SIG-M5 treated with dmso at 0.1 percent for 504 hours (cell line): Measurements from ENCODE around the gene ATP6AP2.
"Not testable (repeated sequence)": the region's sequence is repeated elsewhere in the genome, so short reads cannot be mapped to it uniquely, and the experiment has no call there.

ENCODE experiments used
- DNase-seq: peaks from one replicate; lab custom pipeline; 2025; ENCODE audit not compliant: unreplicated experiment; lab: John Stamatoyannopoulos, UW

The ATP6AP2 gene

DNA sequence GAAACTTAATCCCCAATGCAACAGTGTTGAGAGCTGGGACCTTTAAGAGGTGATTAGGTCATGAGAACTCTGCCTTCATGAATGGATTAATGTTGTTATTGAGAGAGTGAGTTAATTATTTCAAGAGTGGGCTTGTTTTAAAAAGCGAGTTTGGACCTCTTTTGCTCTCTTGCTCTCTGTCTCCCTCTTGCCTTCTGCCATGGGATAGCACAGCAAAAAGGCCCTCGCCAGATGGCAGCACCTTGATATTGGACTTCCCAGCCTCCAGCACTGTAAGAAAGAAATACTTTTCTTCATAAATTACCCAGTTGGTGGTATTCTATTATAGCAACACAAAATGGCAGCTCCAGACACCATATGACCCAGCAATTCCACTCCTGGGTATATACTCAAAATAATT lies 7.0 kb upstream of the ATP6AP2 start:
- peak; percentile 27 for DNase-seq

- DNase-seq: not testable (repeated sequence)
Observed at GRCh38 chrX:40575411-40575810, 5.4 kb upstream of the ATP6AP2 start.

- DNase-seq: no peak
Observed at GRCh38 chrX:40576291-40576690, 4.5 kb upstream of the ATP6AP2 start.

DNA sequence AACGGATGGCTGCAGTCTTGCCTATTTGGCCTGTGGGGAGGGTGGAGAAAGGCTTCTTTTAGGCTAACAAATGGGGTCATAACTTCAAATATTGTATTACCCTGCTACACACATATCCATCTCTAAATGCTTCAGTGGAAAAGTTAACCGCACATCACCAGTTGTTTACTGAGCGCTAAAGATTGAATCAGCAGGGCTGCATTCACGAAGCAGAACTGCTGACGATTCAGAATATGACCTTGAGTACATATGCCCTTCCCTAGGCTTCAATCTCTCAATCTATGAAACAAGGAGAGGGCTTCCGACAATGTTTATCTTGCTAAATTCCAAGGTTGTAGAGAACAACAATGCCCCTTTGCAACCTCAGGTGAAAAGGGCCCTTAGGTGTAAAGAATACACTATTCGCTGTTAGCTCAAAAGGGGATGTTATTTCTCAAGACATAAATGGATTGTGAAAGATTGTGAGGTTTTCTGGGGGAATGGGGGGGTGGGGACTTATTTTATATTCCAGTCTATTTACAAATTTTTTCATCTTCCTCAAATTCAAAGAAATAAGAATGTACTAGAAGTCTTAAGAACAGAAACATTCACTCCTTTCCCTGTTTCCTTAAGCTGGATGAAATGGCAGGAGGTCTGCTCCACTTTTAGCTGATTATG lies 2.6 kb upstream of the ATP6AP2 start:
- DNase-seq: peak; percentile 48

DNA sequence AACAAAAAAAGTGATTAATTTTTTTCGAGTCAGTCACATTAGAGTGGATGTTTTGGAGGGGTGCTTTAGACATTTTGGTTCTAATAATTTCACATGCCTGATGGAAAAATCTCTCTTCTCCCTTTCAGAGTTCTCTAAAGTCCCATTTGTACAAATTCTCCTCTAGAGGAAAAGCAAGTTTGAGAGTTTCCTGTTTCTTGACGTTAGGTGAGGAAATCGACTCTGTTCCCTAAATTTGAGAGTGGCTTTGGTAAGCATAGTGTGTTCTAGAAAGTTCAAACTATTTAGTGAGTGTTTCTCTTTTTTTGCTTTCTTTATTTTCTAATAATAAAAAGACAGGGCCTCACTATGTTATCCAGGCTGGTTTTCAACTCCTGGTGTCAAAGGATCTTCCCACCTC lies 1.6 kb upstream of the ATP6AP2 start:
- peak; percentile 15 for DNase-seq

DNA sequence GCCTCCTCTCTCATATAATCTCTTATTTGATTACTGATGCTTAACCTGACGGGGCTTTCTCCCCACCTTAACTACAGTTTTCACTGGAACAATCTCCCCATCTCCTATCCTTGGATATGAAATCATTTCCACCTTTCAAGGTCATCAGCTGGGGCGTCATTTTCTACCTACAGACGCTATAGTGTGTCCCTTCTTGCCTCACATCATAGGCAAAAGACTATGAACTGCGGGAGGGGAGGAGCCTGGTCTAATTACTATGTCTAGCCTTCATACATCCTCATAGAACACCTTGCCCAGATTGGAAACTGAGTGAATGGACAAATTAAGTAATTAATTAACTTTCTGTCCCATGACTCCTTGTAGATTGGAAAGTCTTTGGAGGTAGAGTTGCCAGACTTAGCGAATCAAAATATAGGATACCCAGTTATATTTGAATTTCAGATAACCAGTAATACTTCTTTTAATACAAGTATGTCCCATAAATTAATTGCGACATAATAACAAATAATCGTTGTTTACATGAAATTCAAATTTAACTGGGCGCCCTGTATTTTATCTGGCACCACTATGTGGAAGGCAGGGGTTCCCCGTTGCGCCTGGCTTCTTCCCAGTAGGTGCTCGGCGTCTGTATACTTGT lies 752 bp upstream of the ATP6AP2 start:
- no peak for DNase-seq

- DNase-seq: no peak
Observed at GRCh38 chrX:40581336-40581920, 658 bp downstream of the ATP6AP2 start.

GRCh38 chrX:40582178-40582577 lies 1.4 kb downstream of the ATP6AP2 start:
- DNase-seq: not testable (repeated sequence)

- DNase-seq: no peak
Observed at GRCh38 chrX:40582811-40583210, 2.0 kb downstream of the ATP6AP2 start.

DNA sequence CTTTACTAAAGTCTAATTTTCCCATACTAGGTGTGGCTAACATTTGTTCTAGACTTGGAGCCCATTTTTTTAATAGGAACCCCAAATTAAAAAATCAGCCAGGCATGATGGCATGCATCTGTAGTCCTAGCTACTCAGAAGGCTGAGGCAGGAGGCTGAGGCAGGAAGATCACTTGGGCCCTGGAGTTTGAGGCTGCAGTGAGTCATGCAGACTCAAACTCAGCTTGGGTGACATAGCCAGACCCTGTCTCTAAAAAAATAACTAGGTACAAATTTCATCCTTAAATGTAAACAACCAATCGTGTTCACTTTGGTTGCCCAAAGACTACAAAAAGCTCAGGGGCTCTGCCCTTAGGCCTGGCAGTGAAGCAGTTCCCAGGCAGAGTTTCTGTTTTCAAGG lies 6.9 kb downstream of the ATP6AP2 start:
- DNase-seq: not testable (repeated sequence)

GRCh38 chrX:40589616-40590321 lies 9.0 kb downstream of the ATP6AP2 start:
- DNase-seq: not testable (repeated sequence)

- DNase-seq: no peak
Observed at GRCh38 chrX:40603446-40603845, 22.7 kb downstream of the ATP6AP2 start.

DNA sequence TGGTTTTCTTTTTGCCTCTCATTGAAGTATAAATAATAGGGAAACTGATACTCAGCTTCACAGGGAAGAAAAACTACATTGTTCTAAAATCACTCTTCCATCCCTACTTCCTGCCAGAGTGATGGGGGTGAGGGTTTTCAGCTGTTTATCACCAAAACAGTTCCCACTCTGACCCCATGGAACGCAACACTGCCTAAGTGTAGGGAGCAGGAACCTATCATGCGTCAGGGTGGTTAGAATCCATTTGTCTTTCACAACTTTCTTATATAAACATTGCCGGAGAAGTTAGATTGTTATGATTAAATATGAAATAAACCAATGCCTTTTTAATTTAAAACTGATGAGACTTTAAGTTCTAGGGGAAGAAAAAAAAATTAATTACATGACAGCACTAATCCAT lies 26.6 kb downstream of the ATP6AP2 start:
- DNase-seq: no peak

DNA sequence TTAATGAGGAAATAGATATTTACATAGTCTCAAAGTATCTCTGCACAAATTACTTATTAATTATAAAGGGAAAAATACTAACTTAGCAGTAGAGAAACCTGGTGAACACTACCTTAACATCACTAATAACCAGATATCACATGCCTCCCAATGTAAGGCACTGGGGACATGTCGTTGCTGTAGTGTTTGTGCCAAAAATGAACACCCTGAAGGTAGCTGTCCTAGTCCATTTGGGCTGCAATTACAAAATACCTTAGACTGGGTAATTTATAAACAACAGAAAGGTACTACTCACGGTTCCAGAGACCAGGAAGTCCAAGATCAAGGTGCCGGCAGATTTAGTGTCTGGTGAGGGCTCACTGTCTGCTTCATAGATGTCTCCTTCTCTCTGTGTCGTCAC lies 31.7 kb downstream of the ATP6AP2 start:
- DNase-seq: no peak

GRCh38 chrX:40615976-40616375 lies 35.2 kb downstream of the ATP6AP2 start:
- DNase-seq: no peak

- no peak for DNase-seq
Observed at GRCh38 chrX:40617566-40617965, 36.8 kb downstream of the ATP6AP2 start.

DNA sequence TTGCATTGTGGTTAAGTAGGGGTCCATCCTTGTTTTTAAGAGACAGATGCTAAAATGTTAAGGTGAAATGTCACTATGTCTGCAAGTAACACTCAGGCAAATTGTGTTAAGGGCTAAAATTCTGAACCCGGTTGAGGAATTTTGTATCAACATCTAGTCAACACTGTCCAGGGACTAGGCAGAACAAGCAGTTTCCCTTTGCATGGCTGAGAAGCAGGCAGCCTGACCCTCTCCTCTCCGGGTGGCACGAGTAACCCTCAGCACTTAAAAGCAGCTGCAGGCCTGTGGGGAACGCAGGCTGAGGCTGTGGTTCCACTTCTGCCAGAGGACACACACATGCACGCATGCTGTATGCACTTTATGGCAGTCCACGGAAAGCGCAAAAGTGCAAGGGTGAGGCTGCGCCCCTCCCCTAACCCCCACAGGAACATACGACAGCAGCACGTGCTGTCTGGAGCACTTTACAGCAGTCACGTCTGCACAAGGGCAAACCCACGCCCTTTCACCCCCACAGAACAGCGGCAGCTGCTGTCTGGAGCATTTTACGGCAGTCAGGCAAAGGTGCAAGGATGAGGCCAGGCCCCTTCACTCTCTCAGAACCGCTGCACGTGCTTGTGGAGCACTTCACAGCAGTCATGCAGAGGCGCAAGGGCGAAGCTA lies 41.8 kb downstream of the ATP6AP2 start:
- DNase-seq: no peak

GRCh38 chrX:40623139-40623536 lies 42.4 kb downstream of the ATP6AP2 start, which contains the start of gene MPC1L:
Gene MPC1L, plus strand, starts transcription at chrX:40623428. Its CDS starts 138 bp downstream, at chrX:40623566.
- DNase-seq: no peak

DNA sequence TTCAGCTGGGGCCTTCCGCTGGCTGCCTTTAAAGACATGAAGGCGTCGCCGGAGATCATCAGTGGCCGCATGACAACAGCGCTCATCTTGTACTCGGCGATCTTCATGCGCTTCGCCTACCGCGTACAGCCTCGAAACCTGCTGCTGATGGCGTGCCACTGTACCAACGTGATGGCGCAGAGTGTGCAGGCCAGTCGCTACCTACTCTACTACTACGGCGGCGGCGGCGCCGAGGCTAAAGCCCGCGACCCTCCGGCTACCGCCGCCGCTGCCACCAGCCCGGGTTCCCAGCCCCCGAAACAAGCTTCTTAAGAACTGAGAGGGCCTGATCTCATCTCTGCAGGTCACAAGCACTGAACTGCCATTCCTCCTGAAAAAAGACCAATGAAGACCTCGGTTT lies 42.9 kb downstream of the ATP6AP2 start:
- no peak for DNase-seq

- DNase-seq: no peak
Observed at GRCh38 chrX:40625294-40625693, 44.5 kb downstream of the ATP6AP2 start.

- DNase-seq: no peak
Observed at GRCh38 chrX:40628506-40628905, 47.7 kb downstream of the ATP6AP2 start.
